ENCODE data around the gene ZNF341.
"Not testable (repeated sequence)": the region's sequence is repeated elsewhere in the genome, so short reads cannot be mapped to it uniquely, and the experiment has no call there.

GRCh38 chr20:33792598-33792989 is 60.8 kb downstream of the ZNF341 start:
- not testable (repeated sequence) for TF ChIP-seq ZNF423 (tag by site-specific recombination; IDR thresholded peaks at IDR 0.05); SP2 (tag by site-specific recombination; IDR thresholded peaks at IDR 0.05); ZNF555 (tag by site-specific recombination; conservative IDR thresholded peaks at IDR 0.05); TCF7L2 (IDR thresholded peaks at IDR 0.05; ENCODE audit: borderline replicate concordance, low read depth, low read length); CTCF (tag by site-specific recombination; IDR thresholded peaks at IDR 0.05)

All from HEK293 (cell line).